HG02759 (cell line): ENCODE measurements around the gene OFD1.
"Not testable (repeated sequence)": the region's sequence is repeated elsewhere in the genome, so short reads cannot be mapped to it uniquely, and the experiment has no call there.

Experiments
- ATAC-seq: cut with Tn5 transposase; IDR thresholded peaks from one replicate; pipeline ENCODE4 v1.9.1; 2021; ENCODE audit warnings: mild to moderate bottlenecking, moderate library complexity; ENCODE audit not compliant: unreplicated experiment

OFD1 gene

DNA sequence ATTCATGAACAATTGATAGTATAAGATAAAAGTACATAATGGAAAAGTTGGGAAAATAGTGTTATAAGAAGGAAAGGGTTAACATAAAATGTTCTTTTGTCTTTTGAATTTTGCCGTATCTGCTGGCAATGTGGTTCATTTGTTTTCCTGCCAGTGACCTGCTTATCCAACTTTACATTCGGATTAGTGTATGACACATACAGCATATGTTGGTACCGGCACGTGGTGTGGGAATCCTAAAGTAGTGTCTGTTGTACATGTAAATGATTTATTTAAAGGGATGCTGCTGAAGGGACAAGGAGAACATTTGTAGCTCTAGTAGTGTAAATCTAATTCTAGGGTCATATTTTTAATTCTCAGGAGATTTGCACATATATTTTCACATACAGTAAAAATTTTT is 34.2 kb upstream of the OFD1 start:
- ATAC-seq = no peak

- ATAC-seq = no peak
These were observed 32.3 kb upstream of the OFD1 start for GRCh38 chrX:13702111-13702789.

DNA sequence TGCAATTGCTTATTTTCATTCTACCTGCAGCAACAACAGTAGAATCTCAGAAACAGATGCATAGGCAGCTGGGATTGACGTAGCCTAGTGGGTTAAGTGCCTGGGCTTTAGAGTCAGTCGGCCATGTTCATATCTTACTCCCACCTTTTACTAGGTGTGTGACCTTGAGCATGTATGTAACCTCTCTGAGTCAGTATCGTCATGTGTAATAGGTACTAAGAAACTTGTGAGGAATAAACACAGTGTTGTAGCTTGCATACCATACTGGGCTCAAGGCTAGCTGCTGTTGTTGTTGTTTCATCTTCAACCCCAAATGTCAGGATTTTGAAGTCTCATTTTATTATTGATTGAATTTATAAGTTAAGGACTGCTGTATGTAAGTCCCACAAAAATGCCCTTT is 31.4 kb upstream of the OFD1 start:
- ATAC-seq = no peak

GRCh38 chrX:13703589-13703988 is 31.0 kb upstream of the OFD1 start:
- ATAC-seq = no peak

GRCh38 chrX:13711141-13711540 is 23.4 kb upstream of the OFD1 start:
- ATAC-seq = no peak

DNA sequence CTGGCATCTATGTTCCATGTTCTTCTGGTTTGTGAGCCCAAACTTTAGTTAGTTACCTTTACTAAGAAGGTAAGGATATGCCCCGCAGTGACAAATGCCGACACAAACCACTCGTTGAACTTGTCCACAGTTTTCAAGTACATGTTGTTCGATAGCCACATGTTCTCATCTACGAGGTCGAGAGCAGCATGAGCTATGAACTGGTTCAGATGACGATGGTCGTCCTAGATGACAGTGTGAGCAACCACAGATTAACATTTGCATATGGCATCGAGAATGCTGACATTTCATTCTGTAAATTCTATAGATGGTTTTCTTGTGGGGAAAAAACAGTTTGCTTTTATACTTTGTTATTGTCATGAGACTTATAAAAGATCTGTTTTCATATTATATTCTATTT is 18.1 kb upstream of the OFD1 start:
- ATAC-seq = no peak

GRCh38 chrX:13716905-13717304 is 17.6 kb upstream of the OFD1 start:
- ATAC-seq = no peak

- ATAC-seq = no peak
These were observed 16.7 kb upstream of the OFD1 start for GRCh38 chrX:13717700-13718472.

DNA sequence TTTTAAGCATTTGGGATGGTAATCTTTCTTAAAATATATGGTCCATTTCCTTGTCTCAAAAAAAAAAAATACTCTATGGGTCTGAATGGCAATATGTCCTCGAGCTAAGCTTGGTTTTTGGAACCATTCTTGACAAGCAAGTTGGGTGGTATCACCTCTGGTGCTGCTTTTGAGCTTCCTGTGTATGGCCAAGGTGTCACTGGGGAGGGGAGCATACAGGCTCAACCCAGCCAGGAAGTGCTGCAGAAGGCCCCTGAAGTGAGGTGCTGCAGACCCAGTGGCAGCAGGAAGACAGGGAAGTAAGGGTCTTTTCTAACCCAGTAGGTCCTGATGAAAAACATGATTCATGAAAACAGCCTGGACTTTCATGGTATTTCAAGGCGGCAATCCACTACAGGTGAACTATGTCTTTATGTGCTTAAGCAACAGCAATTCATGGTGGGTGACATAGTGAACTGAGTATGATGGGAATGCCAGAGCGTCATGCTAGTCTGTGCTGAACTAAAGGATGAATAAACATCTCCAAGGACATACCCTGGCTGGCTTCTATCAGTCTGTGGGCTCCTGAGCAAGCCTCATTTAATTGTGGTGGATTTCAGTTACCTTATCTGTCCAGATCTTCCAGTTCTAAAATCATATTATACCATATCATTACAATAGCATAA is 15.2 kb upstream of the OFD1 start:
- no peak for ATAC-seq

GRCh38 chrX:13721371-13721770 is 13.2 kb upstream of the OFD1 start:
- ATAC-seq = no peak

DNA sequence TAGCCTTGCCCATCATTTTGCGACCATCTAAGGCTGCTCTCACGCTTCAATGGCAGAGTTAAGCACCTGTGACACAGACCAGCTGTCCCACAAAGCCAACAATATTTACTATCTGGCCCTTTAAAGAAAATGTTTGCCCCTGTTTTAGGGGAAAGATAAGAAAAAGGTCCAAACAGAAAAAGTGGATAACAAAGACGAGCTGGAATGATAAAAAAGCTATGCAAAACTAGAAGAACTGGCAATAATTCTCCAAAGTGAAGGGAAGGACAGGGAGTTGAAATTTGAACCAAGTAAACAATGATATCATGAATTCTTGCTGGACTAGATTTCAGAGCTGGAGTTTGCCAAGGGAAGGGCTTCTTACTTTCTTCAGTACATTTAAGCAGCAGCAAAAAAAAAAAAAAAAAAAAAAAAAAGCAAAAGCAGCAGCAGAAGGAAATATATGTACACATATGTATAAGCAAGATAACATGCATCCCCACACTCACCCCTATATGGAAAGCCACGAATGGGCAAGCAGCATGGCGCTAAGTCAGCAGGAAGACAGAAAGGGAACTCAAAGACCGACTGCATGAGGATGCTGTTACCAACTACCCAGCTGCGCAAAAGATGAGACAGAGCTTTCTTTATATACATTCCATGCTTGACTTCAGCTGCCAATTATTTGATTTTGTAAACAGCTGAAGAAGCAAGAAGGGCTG is 12.6 kb upstream of the OFD1 start:
- ATAC-seq = no peak

DNA sequence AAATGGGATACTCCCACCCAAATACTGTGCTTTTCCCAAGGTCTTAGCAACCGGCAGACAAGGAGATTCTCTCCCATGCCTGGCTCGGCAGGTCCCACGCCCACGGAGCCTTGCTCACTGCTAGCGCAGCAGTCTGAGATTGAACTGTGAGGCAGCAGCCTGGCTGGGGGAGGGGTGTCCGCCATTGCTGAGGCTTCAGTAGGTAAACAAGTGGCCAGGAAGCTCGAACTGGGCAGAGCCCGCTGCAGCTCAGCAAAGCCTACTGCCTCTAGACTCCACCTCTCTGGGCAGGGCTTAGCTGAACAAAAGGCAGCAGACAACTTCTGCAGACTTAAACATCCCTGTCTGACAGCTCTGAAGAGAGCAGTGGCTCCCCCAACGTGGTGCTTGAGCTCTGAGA is 9.7 kb upstream of the OFD1 start:
- not testable (repeated sequence) for ATAC-seq

GRCh38 chrX:13726583-13726982 is 8.0 kb upstream of the OFD1 start:
- not testable (repeated sequence) for ATAC-seq

GRCh38 chrX:13730523-13730922 is 4.0 kb upstream of the OFD1 start:
- not testable (repeated sequence) for ATAC-seq

DNA sequence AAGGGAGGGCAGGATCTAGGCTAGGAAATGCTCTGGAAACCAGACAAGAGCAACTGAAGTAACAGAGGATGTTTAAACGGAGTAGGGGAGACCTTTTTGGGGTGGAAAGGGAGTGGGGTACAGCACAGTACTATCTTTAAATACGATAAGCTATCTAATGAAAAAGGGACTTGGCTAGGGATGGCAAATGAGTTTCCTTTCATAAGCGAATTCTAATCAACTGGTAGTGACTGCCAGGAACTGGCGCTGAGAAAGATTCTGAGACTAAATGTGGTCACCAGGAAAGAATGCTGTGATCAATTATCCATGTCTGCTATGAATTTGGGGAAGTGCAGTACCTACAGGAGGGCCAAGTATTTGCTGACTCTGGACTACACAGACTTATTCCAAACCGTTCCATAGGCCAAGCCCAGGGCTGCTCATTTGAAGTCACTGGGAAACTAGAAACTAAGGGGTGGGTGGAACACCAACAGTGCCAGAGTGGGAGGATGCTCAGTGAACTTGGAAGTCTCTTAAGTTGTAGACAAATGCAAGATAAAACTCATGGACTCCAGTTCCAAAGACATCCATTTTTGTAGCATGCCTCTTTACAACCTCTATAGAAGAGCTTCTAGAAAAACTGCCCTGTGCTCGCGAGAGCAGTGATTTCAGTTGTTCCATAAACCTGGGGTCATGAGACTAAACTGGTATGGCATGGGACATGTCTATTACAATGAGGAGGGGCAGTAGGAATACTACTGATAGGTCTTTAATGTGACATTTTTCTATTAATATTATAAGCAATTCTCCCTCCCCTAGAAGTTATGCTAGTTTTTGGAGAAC is 2.1 kb upstream of the OFD1 start:
- no peak for ATAC-seq

DNA sequence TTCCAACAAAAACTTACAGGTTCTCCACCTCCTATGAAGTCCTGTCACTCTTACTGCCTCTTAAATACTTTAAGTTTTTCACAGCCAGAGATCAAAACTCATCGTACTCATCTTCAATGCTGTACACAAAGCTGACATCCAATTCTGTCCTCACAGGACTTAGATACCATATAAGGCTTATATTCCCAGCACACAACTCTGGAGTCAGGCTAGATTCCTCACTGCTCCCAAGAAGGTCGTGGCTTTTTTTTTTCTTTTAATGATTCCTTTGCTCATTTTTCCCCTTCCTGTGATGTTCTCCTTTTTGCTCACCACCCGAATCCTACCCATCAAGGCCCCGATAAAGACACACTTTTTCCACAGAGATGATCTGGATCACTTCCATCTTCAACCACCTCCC is 1.0 kb upstream of the OFD1 start:
- no peak for ATAC-seq

GRCh38 chrX:13741695-13742094 is 7.1 kb downstream of the OFD1 start:
- no peak for ATAC-seq

- ATAC-seq = peak; percentile 90
These were observed 8.0 kb downstream of the OFD1 start for GRCh38 chrX:13742397-13743176.

GRCh38 chrX:13747836-13748235 is 13.3 kb downstream of the OFD1 start:
- ATAC-seq = no peak

DNA sequence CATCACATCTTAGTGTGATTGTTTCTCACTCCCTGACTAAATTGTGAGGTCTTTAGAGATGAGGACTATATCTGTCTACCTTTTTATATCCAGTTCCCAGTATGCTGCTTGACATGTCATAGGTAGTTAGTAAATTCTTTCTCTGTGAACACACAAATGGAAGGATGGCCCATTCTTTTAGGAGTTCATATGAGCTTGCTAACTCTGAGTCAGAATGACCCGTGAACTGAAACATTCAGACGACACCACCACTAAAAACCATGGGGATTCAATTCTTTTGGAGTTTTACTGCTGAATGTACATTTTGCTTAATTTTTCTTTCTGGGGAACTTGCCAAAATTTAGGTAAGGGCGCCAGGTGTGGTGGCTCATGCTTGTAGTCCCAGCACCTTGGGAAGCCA is 13.9 kb downstream of the OFD1 start:
- no peak for ATAC-seq
